Measurements from ENCODE around the gene RIPOR3. TPM values are rescaled to one million over a fixed set of nuclear protein-coding genes. Genes with fewer than 3 reads are reported as not detected.
A peak's percentile ranks its signal among the peaks of the same experiment; 100 is the strongest.

The RIPOR3 gene
- total and polyA plus RNA-seq, 9 of the 15 experiments (the other 6 are each of a cell fraction or from before 2014, with no cell fraction given) = 3.3 to 62.7 (median 21.4) TPM

- TF ChIP-seq MYC (IDR thresholded peaks at IDR 0.05; ENCODE audit: low read depth, low read length) (peak; percentile 69), MYC (CRISPR knock-in tag; IDR thresholded peaks at IDR 0.05; ENCODE audit: borderline replicate concordance, low read depth) (no peak), CHD4 (IDR thresholded peaks at IDR 0.05; ENCODE audit: insufficient read depth, insufficient replicate concordance, low read depth, low read length, poor library complexity, severe bottlenecking) (no peak), EP300 (IDR thresholded peaks at IDR 0.05; ENCODE audit: low read length) (no peak), SMARCB1 (IDR thresholded peaks at IDR 0.05; ENCODE audit: insufficient read length, low read depth) (no peak), CBFB (CRISPR knock-in tag; IDR thresholded peaks at IDR 0.05) (no peak), CBX5 (IDR thresholded peaks at IDR 0.05; ENCODE audit: borderline replicate concordance, low read depth) (no peak), SIN3B (IDR thresholded peaks at IDR 0.05; ENCODE audit: low read depth) (no peak; the same call in 1 of the 2 replicates), PREB (CRISPR knock-in tag; IDR thresholded peaks at IDR 0.05) (no peak), NEUROD1 (IDR thresholded peaks at IDR 0.05; ENCODE audit: borderline replicate concordance, low read depth, low read length, partially characterized antibody) (peak; percentile 17), THRAP3 (IDR thresholded peaks at IDR 0.05; ENCODE audit: borderline replicate concordance) (no peak), RBFOX2 (IDR thresholded peaks at IDR 0.05; ENCODE audit: low read depth, low read length) (peak; percentile 91), ZNF324 (CRISPR knock-in tag; IDR thresholded peaks at IDR 0.05) (no peak), NFATC3 (IDR thresholded peaks at IDR 0.05) (no peak), MTA3 (IDR thresholded peaks at IDR 0.05; ENCODE audit: borderline replicate concordance) (peak; percentile 80), HDAC6 (IDR thresholded peaks at IDR 0.05; ENCODE audit: low read depth, low read length) (no peak), ZNF224 (CRISPR knock-in tag; IDR thresholded peaks at IDR 0.05) (no peak), MLLT1 (IDR thresholded peaks at IDR 0.05) (no peak), SIN3A (IDR thresholded peaks at IDR 0.05; ENCODE audit: borderline replicate concordance in 2 of 2, control insufficient read depth in 1 of 2, low read depth in 2 of 2, low read length in 2 of 2) (peak; percentile 12 to 78; a peak in 2 of 4 replicates), ZNF586 (CRISPR knock-in tag; conservative IDR thresholded peaks at IDR 0.05) (no peak), NCOA4 (IDR thresholded peaks at IDR 0.05; ENCODE audit: partially characterized antibody) (no peak), ZNF589 (CRISPR knock-in tag; IDR thresholded peaks at IDR 0.05; ENCODE audit: low read depth) (no peak; the same call in none of the 2 replicates), ZNF551 (CRISPR knock-in tag; IDR thresholded peaks at IDR 0.05) (no peak), NR2C1 (IDR thresholded peaks at IDR 0.05) (no peak), NR2C1 (tag; IDR thresholded peaks at IDR 0.05) (no peak), CBFA2T3 (IDR thresholded peaks at IDR 0.05) (no peak), RFX1 (IDR thresholded peaks at IDR 0.05) (no peak), NFE2L1 (tag; IDR thresholded peaks at IDR 0.05; ENCODE audit: borderline replicate concordance, low read depth) (no peak)
These were observed 40.0 kb upstream of the RIPOR3 start, which contains the start of gene PARD6B (continued) for GRCh38 chr20:50731055-50731929.

All from K562 (cell line).